GM12873 (cell line): ENCODE results near the gene ADD1.

Experiments
- CTCF ChIP-seq: IDR thresholded peaks from 2 replicates; pipeline ENCODE4 v1.5.1; 2012; ENCODE audit warnings: low read depth, mild to moderate bottlenecking, moderate library complexity, low read length, control low read depth; ENCODE audit not compliant: insufficient read depth; ENCODE audit errors: missing control alignments

ADD1 gene

GRCh38 chr4:2939383-2940243 is 96.0 kb downstream of the ADD1 start:
- TF ChIP-seq CTCF, result no peak

- no peak for TF ChIP-seq CTCF
Observed at GRCh38 chr4:2940267-2941137, 96.9 kb downstream of the ADD1 start.

GRCh38 chr4:2941138-2942036 is 97.7 kb downstream of the ADD1 start:
- TF ChIP-seq CTCF, result no peak

- TF ChIP-seq CTCF, result no peak
Observed at GRCh38 chr4:2942037-2942531, 98.4 kb downstream of the ADD1 start.

GRCh38 chr4:2942532-2943363 is 99.1 kb downstream of the ADD1 start:
- no peak for TF ChIP-seq CTCF

- no peak for TF ChIP-seq CTCF
Observed at GRCh38 chr4:2943364-2944090, 99.9 kb downstream of the ADD1 start.
